ENCODE results near the gene IRGM. TPM values are rescaled to one million over a fixed set of nuclear protein-coding genes. Genes with fewer than 3 reads are reported as not detected.
"Not testable (repeated sequence)": the region's sequence is repeated elsewhere in the genome, so short reads cannot be mapped to it uniquely, and the experiment has no call there.

The IRGM gene
- total RNA-seq, 4 donors from 2014 or later = 1.1 to 11.6 (median 1.9) TPM; not detected in 1

GRCh38 chr5:150816946-150817345 is 29.4 kb upstream of the IRGM start:
- no peak overlapping the region for H3K4me3 ChIP-seq
- no peak for TF ChIP-seq POLR2A (IDR thresholded peaks at IDR 0.05)
- TF ChIP-seq CTCF (IDR thresholded peaks at IDR 0.05) = no peak

GRCh38 chr5:150829744-150830143 is 16.6 kb upstream of the IRGM start:
- no peak overlapping the region for H3K27ac ChIP-seq
- no peak for TF ChIP-seq CTCF (IDR thresholded peaks at IDR 0.05)
- no peak for TF ChIP-seq POLR2A (IDR thresholded peaks at IDR 0.05)
- no peak for DNase-seq
- peaks cover 0 to 9% (median 3%) of the 10 kb centered on the region in 4 donors for H3K9me3 ChIP-seq
- no peak overlapping the region for H3K4me3 ChIP-seq
- H3K27me3 ChIP-seq = no peaks in the 10 kb centered on the region
- H3K36me3 ChIP-seq = no peaks in the 10 kb centered on the region
- no peaks in the 10 kb centered on the region for H3K4me1 ChIP-seq

More at GRCh38 chr5:150816946-150817345, 29.4 kb upstream of the IRGM start:
- no peaks in the 10 kb centered on the region for H3K27me3 ChIP-seq
- H3K36me3 ChIP-seq = no peaks in the 10 kb centered on the region
- no peaks in the 10 kb centered on the region for H3K4me1 ChIP-seq
- no peak overlapping the region for H3K27ac ChIP-seq
- peaks cover 0 to 3% (median 0%) of the 10 kb centered on the region in 4 donors for H3K9me3 ChIP-seq
- no peak for DNase-seq

- not testable (repeated sequence) for H3K36me3 ChIP-seq, H3K9me3 ChIP-seq, H3K4me1 ChIP-seq, DNase-seq, H3K4me3 ChIP-seq, H3K27ac ChIP-seq, H3K27me3 ChIP-seq
These were observed 14.5 kb upstream of the IRGM start for GRCh38 chr5:150831821-150832220.

GRCh38 chr5:150836064-150836463 is 10.3 kb upstream of the IRGM start:
- DNase-seq = no peak
- H3K4me1 ChIP-seq = no peaks in the 10 kb centered on the region
- TF ChIP-seq CTCF (IDR thresholded peaks at IDR 0.05) = no peak
- no peak for TF ChIP-seq POLR2A (IDR thresholded peaks at IDR 0.05)
- no peaks in the 10 kb centered on the region for H3K36me3 ChIP-seq
- no peak overlapping the region for H3K4me3 ChIP-seq
- H3K27ac ChIP-seq = no peak overlapping the region
- H3K27me3 ChIP-seq = no peaks in the 10 kb centered on the region
- H3K9me3 ChIP-seq = peaks cover 0 to 9% (median 3%) of the 10 kb centered on the region in 4 donors

GRCh38 chr5:150836703-150837102 is 9.6 kb upstream of the IRGM start:
- DNase-seq = no peak
- Histone ChIP-seq H3K36me3 (no peaks in the 10 kb centered on the region), H3K9me3 (peaks cover 0 to 4% (median 2%) of the 10 kb centered on the region in 4 donors), H3K27me3 (no peaks in the 10 kb centered on the region), H3K4me3 (no peak overlapping the region), H3K4me1 (no peaks in the 10 kb centered on the region), H3K27ac (no peak overlapping the region)
- TF ChIP-seq CTCF (IDR thresholded peaks at IDR 0.05) (no peak), POLR2A (IDR thresholded peaks at IDR 0.05) (no peak)

- not testable (repeated sequence) for DNase-seq, H3K36me3 ChIP-seq, H3K27me3 ChIP-seq, H3K27ac ChIP-seq, H3K4me1 ChIP-seq, H3K9me3 ChIP-seq, H3K4me3 ChIP-seq
These were observed 999 bp upstream of the IRGM start for GRCh38 chr5:150845185-150845859.

Data from Peyer's patch (tissue), 4 donors.